SK-N-SH (cell line): ENCODE measurements around the gene NUMBL. TPM values are rescaled to one million over a fixed set of nuclear protein-coding genes. Genes with fewer than 3 reads are reported as not detected.

Experiments used
- CTCF ChIA-PET: fragments of 300-600, 350-600 bp; formaldehyde crosslinking; extraction: SDS; loops from one replicate; lab custom pipeline; 2021; lab: Yijun Ruan, JAX
- POLR2A ChIA-PET: fragments of 350-600 bp; sonication (Branson Sonifier 250); formaldehyde crosslinking; extraction: SDS; loops from one replicate; lab custom pipeline; 2020; ENCODE audit warnings: antibody characterized with exemption, inconsistent platforms; lab: Yijun Ruan, JAX
- DNase-seq: peaks from one replicate; pipeline ENCODE4 v3.0.0; 2012
- H2AFZ ChIP-seq: fragments of 200-600 bp; sonication (generic); 2 replicates; pipeline ENCODE4 v1.8.1; 2016; ENCODE audit warnings: antibody characterized with exemption, mild to moderate bottlenecking, low read depth
- H3F3A ChIP-seq: fragments of 200-600 bp; sonication (generic); replicated peaks from 2 replicates; pipeline ENCODE3; 2016; ENCODE audit warnings: antibody characterized with exemption, mild to moderate bottlenecking; ENCODE audit not compliant: insufficient read depth
- H3K27ac ChIP-seq, 2 experiments: fragments of 200-500 bp in 1 of 2; fragments of 200-600 bp in 1 of 2; sonication (Bioruptor generic) in 1 of 2; sonication (generic), shearing (Covaris generic) in 1 of 2; 2 replicates each; pipeline versions ENCODE4 v1.5.1 to v1.6.1; 2014 to 2016; ENCODE audit warnings: low read depth in 2 of 2, inconsistent platforms in 1 of 2, low read length in 1 of 2, mild to moderate bottlenecking in 1 of 2, mixed read lengths in 1 of 2
- H3K27me3 ChIP-seq: fragments of 200-600 bp; sonication (generic), shearing (Covaris generic); 2 replicates; pipeline ENCODE4 v1.6.1; 2016; ENCODE audit warnings: mixed run types; ENCODE audit not compliant: insufficient read depth
- H3K36me3 ChIP-seq, 2 experiments: fragments of 200-500 bp in 1 of 2; fragments of 200-600 bp in 1 of 2; sonication (Bioruptor generic) in 1 of 2; sonication (generic) in 1 of 2; replicated peaks in 1 of 2; 2 replicates each; pipeline versions ENCODE3 to v1.5.1; 2014 to 2016; ENCODE audit warnings: low read length in 1 of 2, mild to moderate bottlenecking in 1 of 2; ENCODE audit not compliant: insufficient read depth in 2 of 2, control insufficient read depth in 1 of 2
- H3K4me1 ChIP-seq, 2 experiments: fragments of 200-500 bp in 1 of 2; fragments of 200-600 bp in 1 of 2; sonication (Bioruptor generic) in 1 of 2; sonication (generic), shearing (Covaris generic) in 1 of 2; 2 replicates each; pipeline versions ENCODE4 v1.5.1 to v1.6.1; 2014 to 2016; ENCODE audit warnings: low read depth in 1 of 2, low read length in 1 of 2, mixed run types in 1 of 2; ENCODE audit not compliant: insufficient read depth in 2 of 2, control insufficient read depth in 1 of 2
- H3K4me2 ChIP-seq: fragments of 200-600 bp; sonication (generic), shearing (Covaris generic); 2 replicates; pipeline ENCODE4 v1.6.1; 2017; ENCODE audit warnings: mixed run types
- H3K4me3 ChIP-seq, 2 experiments: fragments of 200-500 bp in 1 of 2; fragments of 200-600 bp in 1 of 2; sonication (Bioruptor generic) in 1 of 2; sonication (generic), shearing (Covaris generic) in 1 of 2; 2 replicates each; pipeline versions ENCODE4 v1.5.1 to v1.8.1; 2014 to 2016; ENCODE audit warnings: low read depth in 2 of 2, inconsistent platforms in 1 of 2, low read length in 1 of 2, mild to moderate bottlenecking in 1 of 2, mixed read lengths in 1 of 2, moderate library complexity in 1 of 2
- H3K79me2 ChIP-seq: fragments of 200-600 bp; sonication (generic); 2 replicates; pipeline ENCODE4 v1.8.1; 2017; ENCODE audit warnings: mild to moderate bottlenecking; ENCODE audit not compliant: insufficient read depth
- H3K9ac ChIP-seq: fragments of 200-600 bp; sonication (generic); 2 replicates; pipeline ENCODE4 v1.6.1; 2017; ENCODE audit warnings: mixed run types
- H3K9me2 ChIP-seq: fragments of 200-600 bp; sonication (generic); 2 replicates; pipeline ENCODE4 v1.6.1; 2017; ENCODE audit warnings: mixed run types
- H3K9me3 ChIP-seq: fragments of 200-600 bp; sonication (generic); 2 replicates; pipeline ENCODE4 v1.6.1; 2017; ENCODE audit warnings: mixed run types, mild to moderate bottlenecking, moderate library complexity
- H4K20me1 ChIP-seq: fragments of 200-600 bp; sonication (generic); 2 replicates; pipeline ENCODE4 v1.6.1; 2017; ENCODE audit warnings: mild to moderate bottlenecking, mixed run types; ENCODE audit not compliant: insufficient read depth
- CHD2 ChIP-seq: fragments of 150-350 bp; IDR thresholded peaks from 2 replicates; pipeline ENCODE4 v1.6.1; 2018; ENCODE audit warnings: low read length; ENCODE audit not compliant: partially characterized antibody
- EP300 ChIP-seq, 2 experiments: IDR thresholded peaks; 2 replicates each; pipeline versions ENCODE4 v1.4.0 to v1.6.1; 2012; ENCODE audit warnings: borderline replicate concordance in 1 of 2, low read depth in 1 of 2, low read length in 1 of 2
- EZH2phosphoT487 ChIP-seq: fragments of 200-600 bp; sonication (generic); IDR thresholded peaks from 2 replicates; pipeline ENCODE4 v1.6.1; 2017; ENCODE audit warnings: low read depth, mixed run types, mild to moderate bottlenecking, antibody characterized with exemption, moderate library complexity, borderline replicate concordance
- GABPA ChIP-seq: IDR thresholded peaks from 2 replicates; pipeline ENCODE4 v1.4.0; 2012; ENCODE audit warnings: low read depth, mild to moderate bottlenecking
- MEF2A ChIP-seq: IDR thresholded peaks from 2 replicates; pipeline ENCODE4 v1.4.0; 2012; ENCODE audit warnings: low read depth, borderline replicate concordance
- MXI1 ChIP-seq: IDR thresholded peaks from 2 replicates; pipeline ENCODE4 v1.6.1; 2012; ENCODE audit warnings: mild to moderate bottlenecking, low read depth, low read length, improper control_type of control experiment
- RCOR1 ChIP-seq: fragments of 150-350 bp; IDR thresholded peaks from 2 replicates; pipeline ENCODE4 v1.6.1; 2017; ENCODE audit warnings: antibody characterized with exemption, low read length
- RFX5 ChIP-seq: IDR thresholded peaks from 2 replicates; pipeline ENCODE4 v1.6.1; 2012; ENCODE audit warnings: mild to moderate bottlenecking, improper control_type of control experiment, low read length
- SIN3A ChIP-seq: IDR thresholded peaks from 2 replicates; pipeline ENCODE4 v1.6.1; 2012; ENCODE audit warnings: low read depth, mild to moderate bottlenecking, low read length, moderate library complexity, borderline replicate concordance
- SMC3 ChIP-seq: IDR thresholded peaks from 2 replicates; pipeline ENCODE4 v1.6.1; 2012; ENCODE audit warnings: low read depth, low read length, improper control_type of control experiment
- TAF1 ChIP-seq: IDR thresholded peaks from 2 replicates; pipeline ENCODE4 v1.6.1; 2012; ENCODE audit warnings: low read depth, mild to moderate bottlenecking, low read length, moderate library complexity, borderline replicate concordance
- TCF12 ChIP-seq: IDR thresholded peaks from 2 replicates; pipeline ENCODE4 v1.4.0; 2012
- TEAD4 ChIP-seq: IDR thresholded peaks from 2 replicates; pipeline ENCODE4 v1.4.0; 2012; ENCODE audit warnings: mild to moderate bottlenecking, borderline replicate concordance; ENCODE audit not compliant: insufficient read depth
- YY1 ChIP-seq: IDR thresholded peaks from 2 replicates; pipeline ENCODE4 v1.4.0; 2012; ENCODE audit warnings: low read depth, mild to moderate bottlenecking
- ZBTB33 ChIP-seq: IDR thresholded peaks from 2 replicates; pipeline ENCODE4 v1.4.0; 2012; ENCODE audit warnings: low read depth, borderline replicate concordance
- WGBS: methylation state at CpG from one replicate; pipeline ENCODE4 v1.1.6; 2017; ENCODE audit warnings: low lambda C conversion rate; 5-methylcytosine and 5-hydroxymethylcytosine counted together
- polyA plus RNA-seq, 3 experiments: library from polyadenylated mRNA; depleted of rRNA; stranded (reverse); fragments of >200 nt; gene quantifications; 2 replicates each; pipeline ENCODE4 v1.2.3, GENCODE V29; 2012
- TF ChIP-seq, protein P1 (sequence below): fragments of 200-600 bp; sonication (generic); IDR thresholded peaks from 2 replicates; pipeline ENCODE4 v1.6.1; 2017; ENCODE audit warnings: antibody characterized with exemption, mild to moderate bottlenecking, moderate library complexity
- TF ChIP-seq, protein P2 (sequence below): fragments of 150-350 bp; IDR thresholded peaks from 2 replicates; pipeline ENCODE4 v1.6.1; 2017; ENCODE audit warnings: antibody characterized with exemption, low read length, low read depth, borderline replicate concordance
- TF ChIP-seq, protein P3 (sequence below): IDR thresholded peaks from 2 replicates; pipeline ENCODE4 v1.4.0; 2012; ENCODE audit warnings: low read depth
- TF ChIP-seq, protein P4 (sequence below): IDR thresholded peaks from 2 replicates; pipeline ENCODE4 v1.6.1; 2012; ENCODE audit warnings: mild to moderate bottlenecking, low read depth, low read length, moderate library complexity

Gene NUMBL
- polyA plus RNA-seq, 1 of the 3 experiments (the other 2 are of a cell fraction) = 54.6 TPM

GRCh38 chr19:40724855-40725254, 34.4 kb upstream of the NUMBL start:
- peaks cover 0 to 3% of the 10 kb centered on the region in 2 experiments; a peak in 1 of 4 replicates for H3K4me1 ChIP-seq
- no peak overlapping the region for H3K4me2 ChIP-seq
- peaks cover 0 to 38% of the 10 kb centered on the region in 2 experiments for H3K36me3 ChIP-seq
- no peaks in the 10 kb centered on the region for H3K9me3 ChIP-seq
- 98% methylated on average over 3 of the region's 3 CpGs for WGBS
- POLR2A ChIA-PET = no interaction called here
- no peaks in the 10 kb centered on the region for H3K9me2 ChIP-seq
- H3K9ac ChIP-seq = no peak overlapping the region
- H2AFZ ChIP-seq = no peak overlapping the region
- H3K27me3 ChIP-seq = no peaks in the 10 kb centered on the region
- no peaks in the 10 kb centered on the region for H3F3A ChIP-seq
- H4K20me1 ChIP-seq = peaks cover 7% of the 10 kb centered on the region; the same call in 1 of the 2 replicates
- CTCF ChIA-PET = interaction anchor here (0.6 to 1.6 kb wide), 2 partner anchors 10 to 90 kb away, joined by 3 to 4 read pairs; no protein-coding TSS in a partner anchor
- no peak overlapping the region for H3K4me3 ChIP-seq
- peaks cover 52% of the 10 kb centered on the region for H3K79me2 ChIP-seq
- TF ChIP-seq CHD2 = no peak
- TF ChIP-seq RCOR1 = no peak
- no peak for TF ChIP-seq TCF12
- TF ChIP-seq TAF1 = no peak
- DNase-seq = no peak
- no peak overlapping the region for H3K27ac ChIP-seq

- Histone ChIP-seq H3K36me3 (peaks cover 0 to 38% of the 10 kb centered on the region in 2 experiments), H3K9me2 (no peaks in the 10 kb centered on the region), H3K4me1 (peaks cover 0 to 3% of the 10 kb centered on the region in 2 experiments; a peak in 1 of 4 replicates), H4K20me1 (peaks cover 7% of the 10 kb centered on the region; the same call in 1 of the 2 replicates), H3K4me3 (no peak overlapping the region), H3K27ac (no peak overlapping the region), H3K27me3 (no peaks in the 10 kb centered on the region), H3F3A (no peaks in the 10 kb centered on the region), H3K79me2 (peaks cover 57% of the 10 kb centered on the region), H3K9me3 (no peaks in the 10 kb centered on the region), H2AFZ (no peak overlapping the region), H3K9ac (no peak overlapping the region), H3K4me2 (no peak overlapping the region)
- DNase-seq = no peak
- ChIA-PET CTCF (interaction anchor here (0.6 kb wide), 1 partner anchor 90 kb away, joined by 3 read pairs; no protein-coding TSS in a partner anchor), POLR2A (no interaction called here)
- WGBS = 99% methylated on average over 4 of the region's 4 CpGs
- TF ChIP-seq SIN3A = no peak
- TF ChIP-seq MEF2A = no peak
- TF ChIP-seq, protein P1, sequence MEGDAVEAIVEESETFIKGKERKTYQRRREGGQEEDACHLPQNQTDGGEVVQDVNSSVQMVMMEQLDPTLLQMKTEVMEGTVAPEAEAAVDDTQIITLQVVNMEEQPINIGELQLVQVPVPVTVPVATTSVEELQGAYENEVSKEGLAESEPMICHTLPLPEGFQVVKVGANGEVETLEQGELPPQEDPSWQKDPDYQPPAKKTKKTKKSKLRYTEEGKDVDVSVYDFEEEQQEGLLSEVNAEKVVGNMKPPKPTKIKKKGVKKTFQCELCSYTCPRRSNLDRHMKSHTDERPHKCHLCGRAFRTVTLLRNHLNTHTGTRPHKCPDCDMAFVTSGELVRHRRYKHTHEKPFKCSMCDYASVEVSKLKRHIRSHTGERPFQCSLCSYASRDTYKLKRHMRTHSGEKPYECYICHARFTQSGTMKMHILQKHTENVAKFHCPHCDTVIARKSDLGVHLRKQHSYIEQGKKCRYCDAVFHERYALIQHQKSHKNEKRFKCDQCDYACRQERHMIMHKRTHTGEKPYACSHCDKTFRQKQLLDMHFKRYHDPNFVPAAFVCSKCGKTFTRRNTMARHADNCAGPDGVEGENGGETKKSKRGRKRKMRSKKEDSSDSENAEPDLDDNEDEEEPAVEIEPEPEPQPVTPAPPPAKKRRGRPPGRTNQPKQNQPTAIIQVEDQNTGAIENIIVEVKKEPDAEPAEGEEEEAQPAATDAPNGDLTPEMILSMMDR = no peak
- TF ChIP-seq SMC3 = no peak
- TF ChIP-seq EP300 (IDR thresholded peaks at IDR 0.05; ENCODE audit: borderline replicate concordance in 1 of 2, low read depth in 1 of 2, low read length in 1 of 2) = no peak
- no peak for TF ChIP-seq RFX5
- no peak for TF ChIP-seq TEAD4
- TF ChIP-seq MXI1 = no peak
- TF ChIP-seq, protein P2, sequence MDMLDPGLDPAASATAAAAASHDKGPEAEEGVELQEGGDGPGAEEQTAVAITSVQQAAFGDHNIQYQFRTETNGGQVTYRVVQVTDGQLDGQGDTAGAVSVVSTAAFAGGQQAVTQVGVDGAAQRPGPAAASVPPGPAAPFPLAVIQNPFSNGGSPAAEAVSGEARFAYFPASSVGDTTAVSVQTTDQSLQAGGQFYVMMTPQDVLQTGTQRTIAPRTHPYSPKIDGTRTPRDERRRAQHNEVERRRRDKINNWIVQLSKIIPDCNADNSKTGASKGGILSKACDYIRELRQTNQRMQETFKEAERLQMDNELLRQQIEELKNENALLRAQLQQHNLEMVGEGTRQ = no peak
- no peak for TF ChIP-seq GABPA
- TF ChIP-seq TCF12 = no peak
- TF ChIP-seq YY1 = no peak
- TF ChIP-seq, protein P3, sequence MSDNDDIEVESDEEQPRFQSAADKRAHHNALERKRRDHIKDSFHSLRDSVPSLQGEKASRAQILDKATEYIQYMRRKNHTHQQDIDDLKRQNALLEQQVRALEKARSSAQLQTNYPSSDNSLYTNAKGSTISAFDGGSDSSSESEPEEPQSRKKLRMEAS = no peak
- no peak for TF ChIP-seq RCOR1
- no peak for TF ChIP-seq EZH2phosphoT487
- no peak for TF ChIP-seq ZBTB33
- TF ChIP-seq, protein P4, sequence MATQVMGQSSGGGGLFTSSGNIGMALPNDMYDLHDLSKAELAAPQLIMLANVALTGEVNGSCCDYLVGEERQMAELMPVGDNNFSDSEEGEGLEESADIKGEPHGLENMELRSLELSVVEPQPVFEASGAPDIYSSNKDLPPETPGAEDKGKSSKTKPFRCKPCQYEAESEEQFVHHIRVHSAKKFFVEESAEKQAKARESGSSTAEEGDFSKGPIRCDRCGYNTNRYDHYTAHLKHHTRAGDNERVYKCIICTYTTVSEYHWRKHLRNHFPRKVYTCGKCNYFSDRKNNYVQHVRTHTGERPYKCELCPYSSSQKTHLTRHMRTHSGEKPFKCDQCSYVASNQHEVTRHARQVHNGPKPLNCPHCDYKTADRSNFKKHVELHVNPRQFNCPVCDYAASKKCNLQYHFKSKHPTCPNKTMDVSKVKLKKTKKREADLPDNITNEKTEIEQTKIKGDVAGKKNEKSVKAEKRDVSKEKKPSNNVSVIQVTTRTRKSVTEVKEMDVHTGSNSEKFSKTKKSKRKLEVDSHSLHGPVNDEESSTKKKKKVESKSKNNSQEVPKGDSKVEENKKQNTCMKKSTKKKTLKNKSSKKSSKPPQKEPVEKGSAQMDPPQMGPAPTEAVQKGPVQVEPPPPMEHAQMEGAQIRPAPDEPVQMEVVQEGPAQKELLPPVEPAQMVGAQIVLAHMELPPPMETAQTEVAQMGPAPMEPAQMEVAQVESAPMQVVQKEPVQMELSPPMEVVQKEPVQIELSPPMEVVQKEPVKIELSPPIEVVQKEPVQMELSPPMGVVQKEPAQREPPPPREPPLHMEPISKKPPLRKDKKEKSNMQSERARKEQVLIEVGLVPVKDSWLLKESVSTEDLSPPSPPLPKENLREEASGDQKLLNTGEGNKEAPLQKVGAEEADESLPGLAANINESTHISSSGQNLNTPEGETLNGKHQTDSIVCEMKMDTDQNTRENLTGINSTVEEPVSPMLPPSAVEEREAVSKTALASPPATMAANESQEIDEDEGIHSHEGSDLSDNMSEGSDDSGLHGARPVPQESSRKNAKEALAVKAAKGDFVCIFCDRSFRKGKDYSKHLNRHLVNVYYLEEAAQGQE = no peak
These were observed 33.9 kb upstream of the NUMBL start for GRCh38 chr19:40724315-40724714.
